Left kidney (tissue), 2 donors: ENCODE data around the gene SLU7. TPM values are rescaled to one million over a fixed set of nuclear protein-coding genes. Genes with fewer than 3 reads are reported as not detected.

Experiments used
- DNase-seq: peaks from one replicate; pipeline ENCODE4 v3.0.0-alpha.2; 2013
- polyA plus RNA-seq: library from polyadenylated mRNA; unstranded; fragments of 120-200 nt; gene quantifications from one replicate; pipeline ENCODE4 v1.2.1, GENCODE V29; 2013; ENCODE audit not compliant: insufficient read length

SLU7 gene
- polyA plus RNA-seq, 1 donor, result 74.1 TPM

DNA sequence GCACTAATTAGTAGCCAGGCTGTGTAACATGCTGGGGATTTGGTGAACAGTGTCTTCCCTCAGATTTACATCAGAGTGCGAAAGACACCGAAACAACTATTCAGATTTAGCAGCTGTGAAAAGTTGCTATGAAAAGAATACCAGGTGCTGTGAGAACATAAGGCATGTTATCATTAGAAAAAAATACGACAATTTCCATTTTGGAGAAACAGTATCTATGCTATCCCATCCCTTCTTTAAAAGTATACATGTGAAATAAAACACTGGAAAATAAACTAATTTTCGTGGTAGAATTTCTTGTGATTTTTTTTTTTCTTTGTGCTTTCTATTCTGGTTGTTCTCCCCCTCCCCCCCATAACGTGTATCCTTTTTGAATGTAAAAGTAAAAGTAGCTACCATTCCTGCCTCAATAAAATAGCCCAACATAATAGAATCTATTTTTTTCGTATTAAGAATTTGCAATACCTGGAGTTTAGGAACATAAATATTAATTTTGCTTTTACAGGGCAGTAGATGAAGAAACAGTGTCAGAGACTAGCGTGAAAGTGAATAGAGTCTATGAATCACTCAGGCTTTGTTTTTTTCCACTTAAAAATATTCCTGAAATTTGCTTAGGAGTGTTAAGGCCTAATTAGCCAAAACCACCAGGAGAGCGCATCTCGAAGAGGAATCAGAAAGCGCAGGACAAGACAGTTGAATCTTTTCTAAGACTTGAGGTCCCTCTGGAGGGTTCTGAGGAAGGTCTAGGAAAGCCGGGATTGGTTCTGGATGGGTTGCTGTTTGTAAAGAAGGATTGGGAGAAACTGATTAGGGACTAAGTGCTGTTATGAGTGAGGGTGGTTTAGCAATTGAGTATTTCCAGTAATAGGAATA is 813 bp upstream of the SLU7 start:
- DNase-seq, result no peak

DNA sequence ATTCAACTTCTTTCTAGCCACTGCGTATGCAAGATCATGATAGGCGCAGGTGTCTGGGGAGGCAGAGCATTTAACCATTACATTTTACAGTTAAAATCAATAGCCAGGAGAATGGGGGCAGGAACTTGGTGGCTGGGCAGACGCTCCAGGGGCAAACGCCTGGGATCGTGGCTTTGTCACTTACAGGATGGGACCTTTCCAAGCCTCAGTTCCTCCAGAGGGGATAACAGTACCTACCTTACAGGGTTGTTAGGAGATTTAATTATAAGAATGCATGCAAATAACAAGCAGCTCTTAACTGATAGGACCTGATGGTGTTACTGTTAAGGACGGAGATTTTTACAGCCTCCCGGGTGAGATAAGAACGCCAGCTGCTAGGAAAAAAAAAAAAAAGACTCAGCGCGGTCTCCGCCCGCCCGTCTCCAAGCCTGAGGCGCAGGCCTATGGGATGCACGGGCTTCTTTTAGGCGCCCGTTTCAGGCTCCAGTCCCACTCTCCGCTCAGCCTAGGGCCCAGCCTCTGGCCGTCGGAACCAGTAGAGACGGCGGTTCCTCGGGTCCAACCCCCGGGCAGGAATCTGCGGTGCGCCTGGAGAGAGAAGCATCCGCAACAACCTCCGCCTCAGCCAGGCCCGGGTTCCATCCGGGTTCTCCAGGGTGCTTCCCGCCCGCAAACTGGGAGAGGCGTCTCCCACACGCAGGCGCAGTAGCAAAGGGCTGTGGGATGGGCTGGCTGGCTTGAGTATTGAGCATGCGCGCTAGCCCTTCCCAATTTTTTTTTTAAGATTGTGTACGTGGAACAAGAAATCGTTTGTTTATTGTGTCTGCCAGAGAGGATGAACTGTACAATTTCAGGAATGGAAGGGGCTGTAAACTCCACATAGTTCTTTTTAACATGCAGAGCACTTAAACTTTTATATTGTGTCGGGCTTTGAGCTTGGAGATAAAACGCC is 19.2 kb downstream of the SLU7 start, which contains the start of gene FAM200C:
Gene FAM200C (minus strand): TSS at position 653 of the 952 bp plus-strand sequence. CDS start 4,564 bp downstream, outside the sequence.
- DNase-seq, result peak; percentile 93

DNA sequence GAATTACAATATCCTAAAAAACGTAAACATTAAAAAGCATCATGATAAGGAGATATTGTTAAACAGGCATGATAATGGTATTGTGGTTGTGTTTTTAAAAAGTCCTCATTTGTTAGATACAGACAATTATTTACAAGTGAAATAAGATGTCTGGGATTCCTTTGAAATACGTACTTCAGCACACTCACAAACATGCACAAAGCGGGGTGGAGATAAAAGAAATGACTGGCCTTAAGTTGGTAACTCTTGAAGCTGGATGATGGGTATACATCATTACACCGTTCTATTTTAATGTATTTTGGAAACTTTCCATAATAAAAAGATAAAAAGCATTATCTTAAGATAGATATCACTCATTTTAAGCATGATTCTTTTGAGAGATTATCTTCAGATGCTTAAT is 20.1 kb downstream of the SLU7 start:
- no peak for DNase-seq

DNA sequence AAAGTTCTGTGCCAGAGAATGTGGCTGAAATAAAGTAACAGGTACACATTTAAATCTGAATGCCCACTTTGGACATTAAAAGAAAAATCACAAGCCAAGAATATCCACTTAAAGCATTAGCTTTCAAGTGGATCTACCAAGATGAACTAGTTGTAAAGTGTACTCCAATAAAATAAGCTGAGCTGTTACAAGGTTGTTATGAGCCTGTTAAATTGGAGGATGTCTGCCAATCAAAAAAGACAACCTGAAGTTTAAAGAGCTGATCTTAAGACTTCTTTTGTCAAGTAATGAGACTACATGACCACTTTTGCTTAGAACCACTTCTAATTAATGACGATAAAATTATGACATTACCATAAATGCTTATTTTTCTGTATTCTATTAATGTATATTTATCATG is 21.4 kb downstream of the SLU7 start:
- DNase-seq, result no peak

DNA sequence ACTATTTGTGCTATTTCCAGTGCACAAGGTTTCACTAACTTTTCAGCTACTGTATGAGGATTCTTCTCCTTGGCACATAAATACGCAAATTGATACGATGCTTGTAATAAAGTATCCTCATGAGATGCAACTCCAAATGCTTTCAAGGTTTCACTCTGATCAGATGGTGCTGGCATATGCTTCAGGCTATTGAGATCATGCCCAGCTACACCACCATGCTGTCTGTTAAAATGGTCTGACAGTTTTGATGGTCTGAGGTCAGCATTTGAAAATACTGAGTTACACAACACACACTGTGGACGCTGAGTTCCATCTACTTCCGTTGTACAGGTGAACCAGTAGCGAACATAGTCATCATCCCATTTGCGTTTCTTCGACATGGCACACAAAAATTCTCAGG is 23.8 kb downstream of the SLU7 start:
- DNase-seq, result no peak

DNA sequence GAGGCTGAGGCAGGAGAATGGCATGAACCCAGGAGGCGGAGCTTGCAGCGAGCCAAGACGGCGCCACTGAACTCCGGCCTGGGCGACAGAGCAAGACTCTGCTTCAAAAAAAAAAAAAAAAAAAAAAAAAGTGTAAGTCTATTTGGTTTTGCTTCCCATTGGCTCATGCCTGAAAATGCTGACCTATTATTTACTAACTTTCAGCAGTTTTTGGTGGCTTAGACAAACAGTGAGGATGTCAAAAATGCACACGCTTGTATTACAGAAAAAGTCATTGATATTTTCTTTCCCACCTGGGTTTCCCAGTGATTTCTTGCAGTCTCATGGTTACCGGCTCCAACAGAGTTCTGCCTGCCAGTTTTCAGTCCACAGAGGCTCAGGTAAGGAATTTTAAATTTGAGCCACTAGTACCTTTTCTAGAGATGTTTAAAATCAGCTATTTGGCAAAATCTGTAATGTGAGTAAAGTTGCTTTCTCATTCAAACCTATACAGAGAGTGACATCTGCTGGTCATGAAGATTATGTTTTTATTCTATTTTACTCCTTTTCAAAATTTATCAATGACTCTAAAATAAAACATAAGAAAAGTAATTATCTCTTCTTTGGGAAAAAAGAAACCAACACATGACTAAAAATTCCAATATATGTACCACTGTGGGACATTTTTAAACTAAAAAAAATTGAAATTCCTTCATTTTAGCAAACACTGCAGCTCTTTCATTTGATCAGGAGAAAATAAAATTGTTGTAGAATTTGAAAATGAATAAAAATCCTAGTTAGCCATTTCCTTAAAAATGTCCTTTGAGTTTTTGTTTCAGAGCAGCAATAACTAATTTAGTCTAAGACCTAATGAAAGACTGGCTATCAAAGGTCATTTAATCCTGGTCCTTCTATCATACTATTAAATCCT is 27.8 kb downstream of the SLU7 start:
- DNase-seq, result no peak

DNA sequence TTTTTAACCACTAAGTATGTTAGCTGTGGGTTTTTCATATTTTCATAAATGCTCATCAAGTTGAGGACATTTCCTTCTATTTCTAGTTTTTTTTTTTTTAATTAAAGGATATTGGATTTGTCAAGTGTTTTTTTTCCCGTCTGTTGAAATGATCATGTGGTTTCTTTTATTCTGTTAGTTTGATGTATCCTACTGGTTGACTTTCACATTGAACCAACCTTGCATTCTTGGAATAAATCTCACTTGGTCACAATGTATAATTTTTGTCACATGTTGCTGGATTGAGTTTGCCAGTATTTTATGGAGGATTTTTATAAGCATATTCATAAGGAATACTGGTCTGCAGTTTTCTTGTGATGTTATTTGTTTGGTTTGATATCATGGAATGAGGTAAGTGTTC is 31.4 kb downstream of the SLU7 start:
- DNase-seq, result no peak

DNA sequence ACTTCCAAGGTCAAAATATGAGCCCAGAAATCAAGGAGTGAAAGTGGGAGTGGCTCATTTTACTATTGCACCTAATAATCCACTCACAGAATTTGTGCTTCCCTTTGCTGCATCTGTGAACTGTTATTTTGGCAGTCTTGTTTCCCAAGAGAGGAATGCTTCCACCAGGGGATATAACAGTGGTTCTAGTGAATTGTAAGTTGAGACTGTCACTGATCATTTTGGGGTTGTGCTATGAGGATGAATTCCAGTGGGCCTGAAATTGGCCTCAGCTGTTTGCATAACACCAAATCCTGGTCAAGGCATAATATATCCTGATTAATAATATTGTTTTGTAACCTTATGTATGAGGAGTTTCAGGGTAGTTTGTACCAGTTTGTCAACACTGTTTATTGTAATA is 33.4 kb downstream of the SLU7 start:
- no peak for DNase-seq

DNA sequence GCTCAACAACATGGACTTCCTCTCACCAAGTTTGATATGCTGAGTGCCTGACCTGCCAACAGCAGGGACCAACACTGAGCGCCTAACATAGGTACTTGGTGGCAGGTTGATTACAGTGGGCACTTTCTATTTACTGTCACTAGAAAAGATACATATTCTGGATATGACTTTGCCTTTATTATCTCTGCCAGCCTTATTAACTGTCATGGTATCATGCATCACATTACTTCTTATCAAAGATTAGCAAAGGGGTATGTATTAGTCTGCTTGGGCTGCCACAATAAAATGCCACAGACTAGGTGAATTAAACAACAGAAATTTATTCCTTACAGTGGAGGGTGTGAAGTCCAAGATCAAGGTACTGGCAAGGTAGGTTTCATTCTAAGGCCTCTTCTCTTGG is 34.2 kb downstream of the SLU7 start:
- DNase-seq, result no peak

DNA sequence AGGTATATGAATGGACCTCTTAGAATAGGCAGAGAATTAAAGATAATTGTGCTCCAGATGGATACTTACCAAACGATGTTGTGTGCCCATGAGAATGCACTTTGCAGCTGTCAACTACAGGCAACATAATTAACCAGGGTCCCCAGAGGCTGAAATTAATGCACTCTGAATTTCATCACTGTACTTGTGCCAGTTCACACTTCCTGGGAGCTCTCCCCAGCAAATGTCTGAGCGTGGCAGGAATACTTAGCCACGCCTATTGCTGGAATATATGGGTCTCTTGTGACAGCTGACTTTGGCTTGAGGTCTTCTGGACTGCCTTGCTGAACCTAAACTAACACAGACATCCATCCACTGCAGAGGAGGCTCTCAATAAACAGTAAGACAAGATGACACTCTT is 36.5 kb downstream of the SLU7 start:
- no peak for DNase-seq

DNA sequence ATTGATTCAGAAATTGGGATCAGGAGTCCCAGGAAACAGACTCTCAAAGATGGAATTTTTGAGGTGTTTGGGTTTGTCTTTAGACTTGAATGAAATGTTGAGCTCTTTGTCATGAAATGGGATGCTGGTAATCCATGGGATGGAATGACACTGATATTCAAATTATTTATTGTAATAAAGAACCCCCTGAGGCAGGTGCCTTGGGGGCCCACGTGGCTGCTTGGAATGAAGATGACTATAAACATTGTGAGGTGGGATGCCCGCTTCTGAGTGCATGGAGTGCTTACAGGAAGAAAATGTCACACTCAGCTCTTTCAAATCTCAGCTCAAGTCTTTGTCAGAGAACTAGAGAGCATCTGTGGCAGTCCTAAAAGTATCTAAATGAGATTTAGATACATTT is 38.8 kb downstream of the SLU7 start:
- no peak for DNase-seq

DNA sequence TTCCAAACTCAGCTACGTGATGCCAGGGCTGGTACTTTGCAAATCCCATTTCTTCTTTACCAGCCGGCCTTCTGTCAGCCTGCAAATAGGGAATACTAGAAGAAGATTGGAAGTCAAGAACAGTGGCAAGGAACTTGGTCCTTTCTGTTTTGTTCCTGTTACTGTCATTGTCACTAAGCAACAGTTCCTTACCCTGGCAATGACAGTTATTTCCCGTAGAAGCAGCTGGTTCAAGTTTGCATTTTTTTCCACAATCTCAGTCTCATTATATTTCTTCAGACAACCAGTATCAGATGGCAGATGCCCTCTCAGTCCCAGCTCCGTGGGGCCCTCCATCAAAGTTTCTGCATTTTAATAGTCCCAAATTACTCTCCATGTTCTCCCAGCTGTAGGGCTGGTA is 39.4 kb downstream of the SLU7 start:
- DNase-seq, result no peak

DNA sequence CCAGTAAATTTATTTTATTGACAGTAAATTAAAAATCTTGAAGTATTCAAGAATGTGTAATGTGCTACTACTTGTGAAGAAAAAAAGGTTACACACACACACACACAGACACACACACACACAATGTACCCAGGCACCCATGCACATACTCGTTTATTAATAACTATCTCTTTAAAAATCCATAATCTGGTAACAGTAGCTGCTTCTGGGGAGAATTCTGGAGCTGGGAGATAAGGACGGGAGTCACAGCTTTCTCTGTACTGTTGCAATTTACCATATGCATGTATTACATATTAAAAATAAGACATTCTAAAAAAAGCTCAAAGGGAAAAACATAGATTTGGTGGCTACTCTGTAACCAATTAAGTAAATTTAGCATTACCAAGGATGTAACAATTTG is 40.6 kb downstream of the SLU7 start:
- DNase-seq, result no peak

DNA sequence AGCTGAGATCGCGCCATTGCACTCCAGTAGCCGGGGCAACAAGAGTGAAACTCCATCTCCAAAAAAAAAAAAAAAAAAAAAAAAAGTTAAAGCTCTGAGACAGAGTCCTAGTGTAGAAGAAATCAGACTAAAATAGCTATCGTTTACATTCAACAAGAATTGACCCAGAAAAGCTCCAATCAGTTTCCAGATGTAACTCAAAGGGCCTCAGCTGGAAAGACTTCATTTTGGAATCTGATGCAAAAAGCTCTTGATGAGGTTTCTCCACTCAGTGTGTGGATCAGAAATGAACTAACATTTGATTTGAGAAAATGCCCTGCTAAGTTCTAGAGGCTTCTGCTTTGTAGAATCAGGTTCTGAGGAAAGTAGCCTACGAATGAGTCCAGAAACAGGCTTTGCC is 41.2 kb downstream of the SLU7 start:
- no peak for DNase-seq

DNA sequence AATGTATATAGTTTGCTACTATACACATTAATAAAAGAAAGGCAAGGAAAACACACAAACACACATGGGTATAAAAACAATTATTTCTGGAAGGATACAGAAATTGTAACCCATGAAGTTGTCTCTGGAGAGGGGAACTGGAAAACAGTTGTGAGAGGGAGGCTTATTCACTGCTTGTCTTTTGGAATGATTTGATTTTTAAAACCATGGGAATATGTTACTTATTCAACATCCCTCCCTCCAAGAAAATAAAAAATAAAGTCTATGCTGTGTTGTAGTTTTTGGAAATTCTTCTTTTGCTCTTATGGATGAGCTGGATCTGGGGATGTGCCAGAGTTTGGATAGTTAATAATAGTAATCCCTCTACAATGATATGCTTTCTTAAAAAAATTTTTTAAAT is 42.5 kb downstream of the SLU7 start:
- DNase-seq, result no peak

DNA sequence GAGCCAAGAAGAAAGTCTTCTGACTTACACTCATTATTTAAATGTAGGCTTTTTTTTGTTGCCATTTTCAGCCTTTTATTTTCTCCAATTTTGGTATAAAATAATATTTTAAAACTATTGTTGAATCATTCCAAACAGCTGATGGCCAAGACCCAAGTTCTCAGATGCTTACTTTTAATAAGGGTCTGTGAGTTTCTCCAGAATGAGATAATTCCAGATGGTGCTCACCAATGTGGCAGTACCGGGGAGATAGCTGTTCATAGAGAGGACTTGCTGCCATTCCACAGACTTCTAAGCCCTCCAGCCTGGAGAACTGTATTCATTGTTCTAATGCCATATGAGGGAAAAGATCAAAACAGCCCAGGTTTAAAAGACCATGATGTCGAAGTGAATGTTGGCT is 43.2 kb downstream of the SLU7 start:
- DNase-seq, result no peak

DNA sequence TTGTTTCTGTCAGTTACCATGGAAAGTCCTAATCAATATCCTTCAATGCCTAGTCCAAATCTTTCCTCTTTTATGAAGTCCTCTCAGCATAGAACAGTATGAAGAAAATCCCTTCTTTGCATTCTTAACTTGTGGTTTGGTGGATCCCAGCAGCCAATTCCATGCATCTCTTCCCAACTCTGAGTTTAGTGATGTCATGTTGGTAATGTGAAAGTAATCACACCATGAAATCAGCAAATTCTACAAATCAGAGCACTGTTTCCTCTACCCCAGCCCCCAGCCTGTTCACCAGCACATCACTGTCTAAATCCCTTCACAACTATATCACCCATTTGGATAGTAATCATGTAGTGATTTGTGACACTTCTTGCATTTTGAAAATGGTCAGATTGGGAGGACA is 43.7 kb downstream of the SLU7 start:
- no peak for DNase-seq

DNA sequence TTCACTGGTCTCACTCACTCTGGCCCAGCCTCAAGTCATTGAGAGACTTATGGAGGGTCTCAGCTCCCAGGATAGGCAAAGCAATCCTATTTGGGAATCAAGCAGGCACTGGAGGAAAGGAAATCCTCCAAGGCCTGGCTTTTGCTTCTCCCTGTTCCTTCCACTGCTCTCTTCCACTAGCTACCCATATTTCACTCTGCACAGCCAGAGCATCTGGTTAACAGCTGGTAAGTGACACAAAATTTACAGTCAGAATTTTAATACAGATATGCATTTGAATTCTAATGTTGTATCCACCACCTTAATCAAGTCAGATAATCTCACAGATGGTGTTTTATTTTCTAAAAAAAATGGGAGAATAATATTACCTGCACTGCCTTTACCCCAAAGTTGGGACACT is 47.6 kb downstream of the SLU7 start:
- no peak for DNase-seq

DNA sequence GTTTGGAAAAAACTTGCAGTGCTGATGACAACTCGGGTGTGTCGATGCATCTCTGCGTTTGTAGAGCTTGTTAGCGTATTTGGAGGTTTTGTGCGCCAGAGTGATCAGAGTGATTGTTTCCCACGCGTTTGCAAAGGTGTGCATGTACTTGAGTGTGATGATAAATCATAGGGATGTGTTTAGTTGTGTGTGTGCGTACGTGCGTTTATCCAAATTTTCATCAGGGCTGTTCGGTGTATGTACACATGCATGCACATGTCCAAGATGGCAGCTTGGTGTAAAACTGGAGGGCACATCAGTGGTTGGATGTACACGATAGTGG is 48.2 kb downstream of the SLU7 start:
- DNase-seq, result no peak

DNA sequence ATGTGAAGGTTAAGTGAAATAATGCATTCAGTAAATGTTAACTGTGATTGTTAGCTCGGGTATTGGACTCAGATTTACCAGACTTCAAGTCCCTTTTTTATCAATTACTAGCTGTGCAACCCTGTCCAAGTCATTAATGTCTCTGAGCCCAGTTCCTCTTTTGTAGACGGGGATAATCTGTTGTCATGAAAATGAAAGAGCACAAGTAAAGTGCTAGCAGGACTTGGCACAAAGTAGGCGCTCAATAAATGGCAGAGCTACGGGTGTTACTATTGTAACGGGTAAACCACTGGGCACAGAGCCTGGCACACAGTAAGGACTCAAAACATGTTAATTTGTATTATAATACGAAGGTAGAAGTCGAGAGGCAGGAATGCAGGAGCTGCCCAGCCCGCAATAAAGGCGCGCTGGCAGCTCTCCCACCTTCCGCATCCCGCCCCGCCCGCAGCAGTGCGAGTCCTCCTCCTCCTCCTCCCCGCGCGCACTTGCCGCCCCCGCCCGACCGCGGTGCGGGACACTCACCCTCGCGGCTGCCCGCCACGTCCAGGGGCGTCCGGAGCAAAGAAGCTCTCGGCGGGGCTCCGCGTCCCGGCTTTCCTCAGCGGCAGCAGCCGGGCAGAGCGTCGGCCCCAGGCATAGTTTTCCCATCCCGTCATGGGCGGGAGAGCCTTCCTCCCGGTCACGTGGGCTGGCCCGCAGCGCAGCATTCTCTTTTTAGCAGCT is 48.7 kb downstream of the SLU7 start, which contains the start of gene C1QTNF2:
Gene C1QTNF2 (minus strand): TSS at position 637 of the 723 bp plus-strand sequence. CDS start 15,615 bp downstream, outside the sequence.
- peak; percentile 51 for DNase-seq

DNA sequence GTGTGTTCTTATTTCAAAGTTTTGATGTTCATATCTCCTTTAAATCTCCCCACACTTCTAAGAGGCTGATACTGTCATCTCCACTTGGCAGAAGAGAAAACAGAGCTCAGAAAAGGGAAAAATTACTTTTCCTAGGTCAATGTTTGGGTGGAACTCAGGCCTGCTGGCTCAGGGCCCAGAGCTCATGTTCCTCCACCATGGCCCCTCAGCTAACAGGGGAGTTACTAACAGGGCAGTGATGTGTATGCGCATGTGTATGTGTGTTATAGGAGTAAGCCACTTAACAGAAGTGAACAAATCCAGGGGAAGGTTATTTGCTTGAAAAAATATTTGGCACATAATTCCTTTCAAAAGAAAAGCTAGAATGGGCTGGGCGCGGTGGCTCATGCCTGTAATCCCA is 51.0 kb downstream of the SLU7 start:
- no peak for DNase-seq
